DMS114 treated with DMSO at 0.1 percent for 48 hours (cell line): ENCODE measurements around the gene CHST15.
"Not testable (repeated sequence)": the region's sequence is repeated elsewhere in the genome, so short reads cannot be mapped to it uniquely, and the experiment has no call there.

Source experiments
- DNase-seq: peaks from one replicate; lab custom pipeline; 2025; ENCODE audit not compliant: unreplicated experiment; lab: John Stamatoyannopoulos, UW

The CHST15 gene

DNA sequence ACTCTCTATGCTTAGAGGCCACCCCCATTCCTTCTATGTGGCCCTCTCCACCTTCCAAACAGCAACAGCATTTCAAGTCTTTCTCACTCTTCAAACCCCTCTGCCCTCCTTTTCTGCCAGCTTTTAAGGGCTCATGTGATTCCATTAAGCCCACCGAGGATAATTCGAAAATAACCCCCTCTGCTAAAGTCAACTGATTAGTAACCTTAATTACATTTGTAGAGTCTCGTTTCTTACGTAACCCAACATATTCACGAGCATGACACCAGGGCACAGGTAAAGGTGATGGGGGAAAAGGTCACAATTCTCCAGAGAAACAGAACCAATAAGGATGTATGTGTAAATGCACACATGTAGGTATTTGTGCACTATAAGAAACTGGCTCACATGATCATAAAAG is 6.7 kb upstream of the CHST15 start:
- DNase-seq = no peak

DNA sequence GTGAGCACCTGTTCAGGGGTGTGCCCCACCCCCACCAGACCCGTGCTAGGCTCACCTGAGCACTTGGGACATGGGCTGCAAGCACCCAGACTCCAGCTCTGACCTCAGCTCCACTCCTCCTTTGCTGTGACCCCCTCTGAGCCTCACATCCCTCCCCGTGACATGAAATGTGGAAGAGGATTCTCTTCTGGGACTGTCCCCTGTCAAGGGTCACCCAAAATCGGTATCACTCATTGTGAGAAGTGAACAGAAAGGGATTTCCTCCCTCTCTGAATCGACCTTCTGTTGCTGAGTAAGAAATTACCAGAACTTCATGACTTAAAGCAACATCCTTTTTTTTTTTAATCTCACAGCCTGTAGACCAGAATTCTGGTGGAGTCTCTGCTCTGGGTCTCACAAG is 6.2 kb upstream of the CHST15 start:
- no peak for DNase-seq

DNA sequence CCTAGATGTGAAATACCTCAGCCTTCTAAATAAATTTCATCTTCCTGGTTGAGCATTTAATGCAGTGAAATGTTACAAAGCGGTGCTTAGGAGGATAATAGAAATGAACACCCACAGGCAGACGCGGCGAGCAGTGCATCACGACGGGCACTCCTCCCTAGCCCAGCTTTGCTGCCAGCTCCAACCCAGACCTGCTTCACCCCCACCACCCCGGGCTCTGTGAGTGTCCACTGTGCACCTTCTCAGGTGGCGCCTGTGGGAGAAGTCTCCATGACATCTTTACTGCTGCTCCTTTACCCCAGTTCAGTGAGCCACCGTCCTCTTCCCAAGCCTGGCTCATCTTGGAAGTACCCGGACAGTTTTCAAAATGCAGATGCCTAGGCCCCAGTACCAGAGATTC is 5.2 kb upstream of the CHST15 start:
- DNase-seq = no peak

DNA sequence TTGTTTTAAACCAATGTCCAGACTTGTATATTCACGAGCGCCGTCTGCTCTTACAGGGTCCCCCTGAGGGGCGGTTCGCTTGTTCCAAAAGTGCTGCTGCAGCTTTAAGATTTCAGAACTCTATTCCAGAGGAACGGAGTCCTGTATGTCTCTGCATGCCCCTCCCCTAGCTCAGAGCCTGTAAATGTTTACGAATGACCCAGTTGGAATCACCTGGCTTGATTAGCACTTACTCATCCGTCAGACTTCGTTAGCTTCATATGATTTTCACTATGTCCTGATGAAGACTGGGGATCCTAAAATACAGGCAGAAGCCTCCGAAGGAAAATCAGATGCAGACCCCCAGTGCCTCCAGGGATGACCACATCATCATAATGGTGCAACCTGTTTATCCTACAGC is 4.5 kb upstream of the CHST15 start:
- no peak for DNase-seq

DNA sequence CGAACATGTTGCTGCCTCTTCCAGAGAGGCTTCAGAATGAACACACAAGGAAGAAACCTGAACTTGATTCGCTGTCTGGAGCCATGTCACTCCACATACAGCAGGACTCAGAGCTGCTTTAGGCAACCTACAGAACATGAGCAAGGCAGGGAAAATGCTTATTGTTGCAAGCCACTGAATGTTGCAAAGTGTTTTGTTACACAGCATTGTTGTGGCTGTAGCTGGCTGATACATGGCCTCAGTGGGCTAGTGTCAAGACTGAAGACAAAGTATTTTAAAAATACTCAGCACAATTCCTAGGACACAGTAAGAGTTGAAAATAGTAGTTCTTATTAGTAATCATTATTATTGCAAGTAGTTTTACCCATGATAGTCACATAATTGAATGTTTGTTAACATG is 3.1 kb upstream of the CHST15 start:
- DNase-seq = no peak

DNA sequence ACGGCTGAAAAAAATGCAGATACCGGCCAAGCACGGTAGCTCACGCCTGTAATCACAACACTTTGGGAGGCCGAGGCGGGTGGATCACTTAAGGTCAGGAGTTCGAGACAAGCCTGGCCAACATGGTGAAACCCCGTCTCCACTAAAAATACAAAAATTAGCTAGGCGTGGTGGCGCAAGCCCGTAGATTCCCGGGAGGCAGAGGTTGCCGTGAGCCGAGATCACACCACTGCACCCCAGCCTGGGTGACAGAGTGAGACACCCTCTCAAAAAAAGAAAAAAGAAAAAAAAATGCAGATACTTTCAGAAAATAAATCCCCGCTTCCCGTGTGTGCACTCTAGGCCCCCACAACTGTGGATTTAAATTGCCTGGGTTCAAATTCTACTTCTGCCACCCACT is 2.4 kb upstream of the CHST15 start:
- not testable (repeated sequence) for DNase-seq

DNA sequence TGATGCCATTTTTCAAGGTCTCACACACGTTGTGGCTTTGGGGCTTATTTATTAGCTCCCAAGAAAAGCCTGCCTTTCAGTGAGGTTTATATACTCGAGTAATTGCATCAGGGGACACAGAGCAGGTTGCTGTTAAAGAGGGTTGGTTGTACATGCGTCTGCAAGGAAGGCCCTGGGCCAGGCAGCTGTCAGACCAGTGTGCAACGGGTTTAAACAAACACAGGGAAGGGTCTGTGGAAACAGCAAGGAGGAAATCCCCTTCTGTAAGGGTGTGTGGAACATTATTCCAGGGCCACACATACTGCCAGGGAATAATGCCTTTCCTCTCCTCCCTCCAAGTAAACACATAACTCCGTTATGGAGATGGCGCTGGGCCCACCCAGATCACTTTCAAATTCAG is 1.7 kb upstream of the CHST15 start:
- no peak for DNase-seq

DNA sequence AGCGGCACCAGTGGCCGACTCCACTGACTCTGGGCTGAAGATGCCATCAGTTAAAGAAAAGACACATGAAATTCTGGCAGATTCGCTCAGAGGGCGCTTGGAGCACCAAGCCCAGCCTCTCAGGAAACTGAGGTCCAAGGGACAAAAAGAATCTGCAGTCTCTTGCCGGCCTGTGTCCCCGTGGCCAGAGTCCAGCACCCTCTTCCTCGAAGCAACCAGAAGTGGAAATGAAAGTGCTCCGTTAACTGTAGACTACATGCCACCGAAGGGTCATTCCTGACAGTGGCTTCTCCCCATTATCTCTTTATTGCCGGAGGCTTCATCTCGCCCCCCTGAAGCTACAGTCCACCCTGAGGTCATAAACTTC is 1.0 kb upstream of the CHST15 start:
- DNase-seq = no peak

DNA sequence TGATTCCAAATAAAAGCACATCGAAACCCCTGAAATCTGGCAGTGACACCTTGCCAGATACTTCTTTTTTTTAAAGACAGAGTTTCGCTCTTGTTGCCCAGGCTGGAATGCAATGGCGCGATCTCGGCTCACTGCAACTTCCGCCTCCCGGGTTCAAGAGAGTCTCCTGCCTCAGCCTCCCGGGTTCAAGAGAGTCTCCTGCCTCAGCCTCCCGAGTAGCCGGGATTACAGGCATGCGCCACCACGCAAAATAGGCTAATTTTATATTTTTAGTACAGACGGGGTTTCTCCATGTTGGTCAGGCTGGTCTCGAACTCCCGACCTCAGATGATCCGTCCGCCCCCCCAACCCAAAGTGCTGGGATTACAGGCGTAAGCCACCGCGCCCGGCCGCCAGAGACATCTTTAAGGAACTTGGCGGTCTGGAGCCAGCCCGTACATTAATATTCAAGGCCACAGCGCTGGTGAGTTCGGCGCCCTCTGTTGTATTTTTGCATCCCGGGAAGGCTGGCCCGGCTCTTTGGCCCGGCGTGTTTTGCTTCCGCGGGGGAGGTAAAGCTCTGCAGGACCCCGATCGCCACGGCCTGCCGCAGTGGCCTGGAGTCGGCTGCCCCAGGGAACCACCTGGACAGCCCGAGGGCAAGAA is 498 bp upstream of the CHST15 start:
- DNase-seq = not testable (repeated sequence)

DNA sequence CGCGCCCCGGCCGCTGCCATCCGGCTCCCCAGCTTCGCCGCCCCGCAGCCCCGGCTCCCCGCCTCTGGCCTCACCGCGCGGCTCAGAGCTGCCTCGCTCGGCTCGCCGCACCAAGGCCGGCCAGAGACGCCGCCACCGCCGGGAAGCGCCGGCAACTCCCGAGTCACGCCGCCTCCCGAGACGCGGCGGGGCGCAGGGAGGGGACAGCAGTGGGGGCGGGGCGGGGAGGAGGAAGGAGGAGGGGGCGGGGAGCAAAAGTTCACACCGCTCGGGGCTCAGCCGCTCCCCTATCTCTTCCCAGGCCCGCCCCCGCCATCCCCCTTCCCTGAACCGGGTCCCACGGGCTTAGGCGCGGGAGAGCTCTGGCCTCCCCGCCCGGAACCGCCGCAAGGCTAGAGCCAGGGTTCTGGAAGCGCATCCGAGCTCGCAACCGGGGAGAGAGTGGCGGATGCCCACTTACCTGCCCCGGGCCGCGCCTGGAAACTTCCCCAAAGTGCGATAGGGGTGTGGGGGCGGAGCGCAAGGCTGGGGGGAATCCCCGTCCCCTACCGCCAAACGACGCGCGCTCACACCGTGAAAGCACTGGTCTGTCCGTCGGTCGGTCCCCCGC is 1.0 kb downstream of the CHST15 start:
- no peak for DNase-seq

DNA sequence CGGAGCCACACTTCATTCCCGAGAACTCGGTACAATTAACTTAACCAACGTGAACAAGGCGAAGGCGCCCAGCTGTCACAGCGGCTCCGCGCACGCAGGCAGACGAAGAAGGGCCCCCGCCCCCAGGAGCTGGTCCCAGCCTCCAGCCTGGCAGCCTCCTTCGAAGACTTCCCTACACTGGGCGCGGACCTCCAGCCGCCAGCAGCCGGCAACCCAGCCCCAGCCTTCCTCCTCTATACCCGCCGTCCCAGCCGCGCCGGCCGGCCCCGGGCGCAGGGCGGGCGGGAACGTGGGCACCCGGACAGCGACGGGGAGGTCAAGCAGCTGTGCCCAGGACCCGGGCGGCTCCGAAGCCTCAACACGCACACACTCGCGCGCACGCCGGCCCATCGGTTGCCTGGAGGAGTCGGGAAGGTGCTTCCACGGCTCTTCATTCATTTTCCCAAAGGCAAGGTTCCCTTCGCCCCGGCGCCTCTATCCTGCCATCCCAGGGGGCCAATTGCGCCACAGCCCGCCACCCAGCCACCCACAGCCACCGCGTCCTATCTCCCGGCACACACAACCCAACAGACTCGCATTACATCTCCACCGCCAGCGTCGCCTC is 1.6 kb downstream of the CHST15 start:
- no peak for DNase-seq

DNA sequence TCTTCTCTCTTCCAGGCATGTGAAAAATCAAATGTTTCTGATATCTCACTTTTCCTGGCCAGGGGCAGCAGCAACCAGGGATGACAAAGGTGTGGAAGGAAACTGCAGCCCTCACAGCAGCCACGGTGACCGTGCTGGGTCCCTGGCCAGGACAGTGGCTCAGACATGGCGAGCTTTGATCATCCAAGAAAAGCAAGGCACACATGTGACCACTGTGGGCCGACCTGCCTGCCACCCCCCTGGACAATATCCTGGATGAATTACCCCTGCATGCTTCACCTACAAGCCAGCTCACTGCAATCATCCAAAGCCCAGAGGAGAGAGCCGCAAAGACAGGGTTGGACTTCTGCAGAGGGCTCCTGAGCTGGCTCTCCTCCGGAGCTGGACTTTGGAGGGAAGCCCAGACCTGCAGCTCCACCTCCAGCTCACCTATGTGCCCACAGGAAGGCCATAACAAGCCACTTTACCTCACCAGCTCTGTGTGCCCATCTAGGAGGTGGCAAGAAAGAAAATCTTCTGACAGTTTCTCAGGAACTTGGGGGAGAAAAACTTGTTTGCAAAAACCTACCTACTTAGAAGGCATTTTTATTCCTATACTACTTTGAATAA is 2.7 kb downstream of the CHST15 start:
- DNase-seq = no peak

DNA sequence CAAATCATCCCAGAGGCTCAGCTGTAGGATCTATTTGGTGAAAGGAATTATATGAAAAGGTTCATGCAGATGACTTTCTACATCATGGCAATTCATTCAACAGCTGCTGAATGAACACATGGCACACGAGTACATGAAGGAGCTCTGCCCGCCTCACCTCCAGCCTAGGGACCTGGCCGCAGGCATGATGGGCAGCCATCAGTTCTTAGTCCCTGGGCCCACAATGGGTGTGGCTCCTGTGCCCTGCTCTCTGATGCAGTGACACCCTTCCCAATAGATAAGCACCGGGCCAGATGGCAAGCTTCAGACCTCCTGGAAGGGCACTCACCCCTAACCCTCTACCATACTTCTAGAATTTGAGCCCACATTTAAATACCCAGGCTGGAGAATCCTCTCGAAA is 3.5 kb downstream of the CHST15 start:
- DNase-seq = no peak

DNA sequence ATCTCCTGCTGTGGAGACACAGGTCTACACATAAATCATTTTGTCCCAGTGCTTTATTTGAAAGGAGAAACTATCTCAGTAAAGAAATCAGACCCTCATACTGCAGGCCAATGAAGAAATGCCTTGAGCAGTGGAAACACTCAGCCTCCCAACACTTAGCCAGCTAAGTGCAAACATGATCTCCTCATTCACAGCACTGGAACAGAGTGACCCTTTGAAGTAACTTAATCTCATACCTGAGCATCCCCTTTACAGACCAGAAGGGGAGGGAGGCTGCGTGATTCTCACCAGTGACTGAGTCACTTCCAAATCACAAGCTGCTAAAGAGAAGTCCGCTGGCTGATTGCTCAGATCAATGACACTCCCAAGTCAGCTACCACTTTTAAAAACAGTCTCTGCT is 4.5 kb downstream of the CHST15 start:
- DNase-seq = no peak

DNA sequence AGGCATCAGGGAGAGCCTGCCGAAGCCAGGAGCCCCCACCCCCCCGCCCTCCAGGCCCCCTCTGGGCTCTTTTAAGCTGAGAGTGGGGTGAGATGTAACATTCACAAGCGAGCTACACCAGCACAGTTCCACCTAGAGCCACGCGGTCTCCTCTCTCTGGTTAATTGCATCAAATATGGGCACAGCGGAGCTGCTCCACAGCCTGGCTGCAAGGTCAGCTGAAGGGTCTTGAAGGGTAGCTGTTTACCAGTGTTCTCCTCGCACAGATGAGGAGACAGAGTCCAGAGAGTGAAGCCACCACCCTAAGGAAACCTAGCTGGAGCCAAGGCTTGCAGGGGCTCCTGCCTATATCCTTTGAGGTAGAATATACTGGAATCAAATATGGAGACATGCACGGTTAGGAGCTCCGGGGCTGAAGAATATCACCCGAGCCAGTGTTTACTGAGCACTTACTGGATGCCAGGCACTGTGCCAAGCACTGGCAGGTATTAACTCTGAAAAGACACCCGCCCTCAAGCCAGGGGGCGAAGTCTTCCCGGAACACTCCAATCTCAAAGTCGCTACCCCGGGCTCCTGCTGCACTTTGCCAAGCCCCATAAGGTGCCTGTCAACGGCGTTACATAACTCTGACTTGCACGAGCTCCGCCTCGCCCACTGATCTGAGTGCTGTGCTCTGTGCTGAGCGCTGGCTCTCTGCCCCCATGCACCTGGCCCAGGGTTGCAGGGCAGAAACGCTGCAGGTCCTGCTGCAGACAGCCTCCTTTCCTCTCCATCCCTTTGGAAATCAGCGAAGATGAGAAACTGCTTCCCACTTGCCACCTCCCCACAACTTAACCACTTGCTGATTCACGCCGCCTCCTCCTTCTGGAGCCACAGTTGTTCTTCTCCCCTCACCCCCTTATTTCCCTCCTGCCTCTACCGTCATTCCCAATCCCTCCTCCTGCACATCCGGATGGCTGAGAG is 5.4 kb downstream of the CHST15 start:
- no peak for DNase-seq

DNA sequence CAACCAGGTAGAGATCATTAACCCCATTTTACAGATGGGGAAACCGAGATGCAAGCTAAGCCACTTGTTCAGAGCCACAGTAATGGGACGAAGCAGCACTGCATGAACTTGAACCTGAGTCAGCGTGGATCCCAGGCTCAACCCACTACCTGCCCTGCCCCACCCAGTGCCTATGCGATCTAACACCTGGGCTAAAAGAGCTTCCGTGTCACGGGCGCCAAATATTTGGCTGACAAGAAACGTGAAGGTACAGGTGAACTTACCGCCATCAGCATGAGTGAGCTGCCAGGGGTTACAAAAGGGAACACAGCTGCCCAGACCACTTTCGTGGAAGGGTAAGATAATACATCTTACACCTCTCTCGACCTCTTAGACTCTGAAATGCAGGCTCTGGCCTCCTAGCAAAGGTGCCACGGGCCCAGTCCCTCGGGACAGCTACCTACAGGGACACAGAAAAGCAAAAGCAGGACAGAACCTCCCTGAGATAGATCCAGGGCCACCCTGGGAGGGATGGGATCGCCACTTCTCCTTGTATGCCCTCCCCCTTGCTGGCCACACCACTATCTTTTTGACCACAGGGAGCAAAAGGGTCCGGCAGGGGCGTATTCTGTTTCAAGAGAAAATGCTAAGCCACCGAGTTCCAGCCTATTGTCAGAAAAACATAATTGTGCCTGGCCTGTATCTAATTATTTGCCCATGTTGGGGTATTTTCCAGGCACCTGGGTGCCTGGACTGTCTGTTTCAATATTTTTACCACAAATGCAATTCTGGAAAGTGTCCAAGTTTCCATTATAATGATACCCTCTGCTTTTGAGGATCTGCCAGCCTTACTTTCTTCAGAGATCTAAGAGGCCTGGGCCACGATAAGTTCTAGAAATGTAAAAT is 6.4 kb downstream of the CHST15 start:
- no peak for DNase-seq

DNA sequence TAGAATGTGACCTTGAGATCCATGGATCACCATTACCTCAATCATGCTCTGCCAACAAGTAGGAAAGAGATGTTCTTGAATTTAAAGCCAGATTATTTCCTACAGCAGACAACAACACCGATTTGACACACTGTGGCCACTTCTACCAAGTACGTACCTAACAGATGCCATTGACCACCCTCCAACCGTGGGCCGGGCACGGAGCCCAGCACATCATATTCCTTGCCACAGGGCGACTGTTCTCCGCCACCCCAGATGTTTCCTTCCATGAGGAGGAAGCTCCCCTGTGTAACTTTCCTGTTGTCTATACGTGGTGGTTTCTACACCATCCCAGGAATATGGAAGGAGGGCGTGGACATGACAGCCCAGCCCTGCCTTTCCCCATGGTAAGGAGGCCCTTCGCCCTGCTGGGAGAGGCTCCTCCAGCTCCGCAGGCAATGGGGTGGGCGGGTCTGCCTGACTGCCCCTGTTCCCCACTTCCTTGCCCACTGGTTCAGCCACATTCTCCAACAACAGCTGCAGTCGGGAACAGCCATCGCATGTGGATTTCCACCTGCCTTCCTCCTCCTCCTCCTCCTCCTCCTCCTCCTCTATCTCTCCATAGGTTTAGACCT is 7.2 kb downstream of the CHST15 start:
- no peak for DNase-seq

DNA sequence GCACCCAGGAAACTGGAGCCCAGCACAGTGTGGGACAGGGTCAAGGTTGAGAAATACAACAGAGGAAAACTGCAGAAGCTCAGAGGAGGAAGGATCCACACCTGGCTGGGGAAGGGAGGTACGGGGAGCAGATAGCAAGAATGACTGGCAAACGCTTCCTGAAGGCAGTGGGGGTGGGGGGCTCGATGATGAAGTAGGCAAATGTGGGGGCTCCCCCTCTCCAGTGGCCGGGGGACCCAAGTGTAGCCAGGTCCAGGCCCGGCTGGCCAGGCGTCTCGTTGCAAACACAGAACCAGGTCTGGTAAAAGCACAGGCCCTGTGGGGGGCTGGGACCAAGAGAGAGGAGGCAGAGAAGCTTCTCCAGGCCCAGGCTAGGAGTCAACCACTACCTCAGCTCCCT is 7.7 kb downstream of the CHST15 start:
- no peak for DNase-seq

DNA sequence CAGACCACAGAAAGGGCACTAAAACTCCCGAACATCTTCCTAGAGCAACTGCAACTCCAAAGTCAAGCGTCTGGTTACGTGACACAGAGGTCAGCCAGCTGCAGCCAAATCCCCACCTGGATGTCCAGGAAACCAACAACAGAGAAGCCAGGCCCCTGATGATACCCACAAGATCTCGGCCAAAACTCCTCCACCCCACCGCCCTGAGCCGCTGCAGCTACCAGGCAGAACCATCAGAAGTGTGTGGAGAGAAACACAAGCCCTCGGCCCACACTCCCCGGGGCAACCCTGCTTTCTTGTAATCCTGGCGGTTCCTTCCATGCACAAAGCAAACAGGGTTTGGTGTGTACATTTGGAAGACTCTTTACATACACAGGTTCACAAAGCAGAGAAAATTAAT is 8.7 kb downstream of the CHST15 start:
- no peak for DNase-seq
